ENCODE measurements around the gene CSNK2A3.

DNA sequence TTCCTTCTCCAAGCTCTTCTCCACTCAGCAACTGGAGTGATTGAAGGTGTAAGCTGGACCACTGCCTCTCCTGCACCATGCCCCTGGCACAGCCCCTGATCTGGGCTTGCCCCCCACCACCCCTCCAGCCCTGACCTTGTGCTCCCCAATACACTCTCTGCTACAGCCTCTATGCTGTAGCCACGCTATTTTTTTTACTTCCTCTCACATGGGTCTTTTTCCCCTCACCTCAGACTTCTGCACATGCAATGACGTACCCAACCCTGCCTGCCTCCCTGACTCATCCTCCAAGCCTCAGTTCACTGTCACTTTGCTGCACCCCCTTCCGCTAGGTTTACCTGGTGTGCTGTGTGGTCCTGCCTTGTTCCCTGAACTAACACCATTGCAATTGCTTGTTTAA lies 9.0 kb downstream of the CSNK2A3 start:
- no peak for TF ChIP-seq CTCF (optimal IDR thresholded peaks at IDR 0.05 in 1 of 3, IDR thresholded peaks at IDR 0.05 in 1 of 3, conservative IDR thresholded peaks at IDR 0.05 in 1 of 3; ENCODE audit: extremely low read depth in 1 of 3, insufficient read depth in 2 of 3, low read length in 3 of 3)
- no peak for TF ChIP-seq EZH2 (IDR thresholded peaks at IDR 0.05; ENCODE audit: low read length)

All from keratinocyte (primary cell).